Measurements from ENCODE around the gene GAD2.

GAD2 gene

DNA sequence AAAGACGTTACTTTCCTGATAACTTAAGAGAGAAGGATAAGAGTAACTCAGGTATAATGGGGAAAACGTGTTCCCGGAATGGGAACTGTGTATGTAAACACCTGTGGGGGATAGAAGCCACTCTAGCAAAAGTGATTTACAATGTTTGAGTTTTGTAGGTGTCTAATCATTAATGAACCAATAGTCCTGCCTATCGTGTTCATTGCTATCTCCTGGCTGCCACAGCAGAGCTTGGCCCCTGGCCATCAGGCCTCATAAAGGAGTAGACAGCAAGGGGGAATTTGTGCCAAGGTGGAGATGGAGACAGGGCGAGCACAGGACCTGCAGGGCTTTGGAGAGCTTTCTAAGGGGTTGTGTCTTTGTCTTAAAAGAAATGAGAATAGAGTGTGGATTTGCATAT, 102.1 kb downstream of the GAD2 start:
- Histone ChIP-seq H3K9ac (ENCODE audit: low read length) (no peak overlapping the region), H3K79me2 (ENCODE audit: low read length) (no peaks in the 10 kb centered on the region), H3K27ac (ENCODE audit: low read length) (no peak overlapping the region), H3K4me2 (ENCODE audit: low read length) (no peak overlapping the region), H3K9me3 (ENCODE audit: insufficient read depth, low read length) (no peaks in the 10 kb centered on the region), H3K4me1 (ENCODE audit: low read length) (no peaks in the 10 kb centered on the region), H4K20me1 (ENCODE audit: insufficient read depth, low read length) (no peaks in the 10 kb centered on the region), H3K4me3 (ENCODE audit: low read length) (no peak overlapping the region), H2AFZ (ENCODE audit: low read depth, low read length) (no peak overlapping the region), H3K27me3 (ENCODE audit: low read depth, low read length) (no peaks in the 10 kb centered on the region), H3K36me3 (replicated peaks; ENCODE audit: low read depth, low read length) (no peaks in the 10 kb centered on the region)
- no peak for TF ChIP-seq EZH2phosphoT487 (IDR thresholded peaks at IDR 0.05; ENCODE audit: low read depth)
- TF ChIP-seq, protein P1, sequence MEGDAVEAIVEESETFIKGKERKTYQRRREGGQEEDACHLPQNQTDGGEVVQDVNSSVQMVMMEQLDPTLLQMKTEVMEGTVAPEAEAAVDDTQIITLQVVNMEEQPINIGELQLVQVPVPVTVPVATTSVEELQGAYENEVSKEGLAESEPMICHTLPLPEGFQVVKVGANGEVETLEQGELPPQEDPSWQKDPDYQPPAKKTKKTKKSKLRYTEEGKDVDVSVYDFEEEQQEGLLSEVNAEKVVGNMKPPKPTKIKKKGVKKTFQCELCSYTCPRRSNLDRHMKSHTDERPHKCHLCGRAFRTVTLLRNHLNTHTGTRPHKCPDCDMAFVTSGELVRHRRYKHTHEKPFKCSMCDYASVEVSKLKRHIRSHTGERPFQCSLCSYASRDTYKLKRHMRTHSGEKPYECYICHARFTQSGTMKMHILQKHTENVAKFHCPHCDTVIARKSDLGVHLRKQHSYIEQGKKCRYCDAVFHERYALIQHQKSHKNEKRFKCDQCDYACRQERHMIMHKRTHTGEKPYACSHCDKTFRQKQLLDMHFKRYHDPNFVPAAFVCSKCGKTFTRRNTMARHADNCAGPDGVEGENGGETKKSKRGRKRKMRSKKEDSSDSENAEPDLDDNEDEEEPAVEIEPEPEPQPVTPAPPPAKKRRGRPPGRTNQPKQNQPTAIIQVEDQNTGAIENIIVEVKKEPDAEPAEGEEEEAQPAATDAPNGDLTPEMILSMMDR (IDR thresholded peaks at IDR 0.05; ENCODE audit: low read depth, low read length): no peak

DNA sequence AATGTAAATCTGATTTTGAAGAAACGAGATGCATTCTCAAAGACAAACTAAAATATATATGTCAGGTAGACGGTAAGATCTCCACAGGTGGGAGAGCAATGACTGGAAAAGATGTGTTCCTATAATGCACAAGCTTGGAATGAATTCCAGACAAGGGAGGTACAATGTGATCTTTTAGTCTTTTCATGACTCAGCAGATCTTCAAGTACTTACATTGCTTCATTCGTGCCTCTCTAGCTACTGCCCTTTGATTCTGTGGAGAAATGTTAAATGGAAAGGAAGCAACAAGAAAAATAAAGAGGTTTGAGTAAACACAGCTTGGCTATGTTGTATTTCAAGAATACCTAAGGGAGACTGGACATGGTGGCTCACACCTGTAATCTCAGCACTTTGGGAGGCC, 106.6 kb downstream of the GAD2 start:
- no peaks in the 10 kb centered on the region for H4K20me1 ChIP-seq (ENCODE audit: insufficient read depth, low read length)
- H3K27me3 ChIP-seq (ENCODE audit: low read depth, low read length): no peaks in the 10 kb centered on the region
- H3K9me3 ChIP-seq (ENCODE audit: insufficient read depth, low read length): 0 out of 2 replicates have a peak, but pooled peaks cover 2% of the 10 kb centered on the region
- H3K27ac ChIP-seq (ENCODE audit: low read length): no peak overlapping the region
- H3K9ac ChIP-seq (ENCODE audit: low read length): no peak overlapping the region
- peaks cover 5% of the 10 kb centered on the region; the same call in 1 of the 2 replicates for H3K4me1 ChIP-seq (ENCODE audit: low read length)
- no peak overlapping the region for H3K4me3 ChIP-seq (ENCODE audit: low read length)
- TF ChIP-seq EZH2phosphoT487 (IDR thresholded peaks at IDR 0.05; ENCODE audit: low read depth): no peak
- TF ChIP-seq, protein P1 (IDR thresholded peaks at IDR 0.05; ENCODE audit: low read depth, low read length): no peak
- no peaks in the 10 kb centered on the region for H3K79me2 ChIP-seq (ENCODE audit: low read length)
- no peak overlapping the region for H3K4me2 ChIP-seq (ENCODE audit: low read length)
- H3K36me3 ChIP-seq (replicated peaks; ENCODE audit: low read depth, low read length): no peaks in the 10 kb centered on the region
- no peak overlapping the region for H2AFZ ChIP-seq (ENCODE audit: low read depth, low read length)

DNA sequence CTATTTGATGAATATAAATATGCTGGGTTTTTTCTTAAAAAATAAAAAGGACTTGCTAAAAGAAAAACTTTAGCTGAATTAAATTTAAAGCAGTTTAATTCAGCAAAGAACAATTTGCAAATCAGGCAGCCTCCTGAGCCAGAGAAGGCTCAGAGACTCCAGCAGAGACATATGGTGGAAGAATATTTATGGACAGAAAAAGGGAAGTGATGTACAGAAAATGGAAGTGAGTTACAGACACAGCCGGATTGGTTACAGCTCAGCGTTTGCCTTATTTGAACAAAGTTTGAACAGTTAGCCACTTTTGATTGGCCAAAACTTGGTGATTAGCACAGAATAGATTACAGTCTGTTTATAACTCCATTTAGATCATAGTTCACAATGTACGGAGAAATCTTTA, 110.3 kb downstream of the GAD2 start:
- Histone ChIP-seq H3K36me3 (replicated peaks; ENCODE audit: low read depth, low read length) (no peaks in the 10 kb centered on the region), H3K9ac (ENCODE audit: low read length) (no peak overlapping the region), H3K27ac (ENCODE audit: low read length) (no peak overlapping the region), H3K9me3 (ENCODE audit: insufficient read depth, low read length) (0 out of 2 replicates have a peak, but pooled peaks cover 2% of the 10 kb centered on the region), H3K4me2 (ENCODE audit: low read length) (no peak overlapping the region), H3K27me3 (ENCODE audit: low read depth, low read length) (no peaks in the 10 kb centered on the region), H4K20me1 (ENCODE audit: insufficient read depth, low read length) (no peaks in the 10 kb centered on the region), H3K79me2 (ENCODE audit: low read length) (no peaks in the 10 kb centered on the region), H3K4me1 (ENCODE audit: low read length) (peaks cover 5% of the 10 kb centered on the region; the same call in 1 of the 2 replicates), H2AFZ (ENCODE audit: low read depth, low read length) (no peak overlapping the region), H3K4me3 (ENCODE audit: low read length) (no peak overlapping the region)
- TF ChIP-seq, protein P1 (IDR thresholded peaks at IDR 0.05; ENCODE audit: low read depth, low read length): no peak
- TF ChIP-seq EZH2phosphoT487 (IDR thresholded peaks at IDR 0.05; ENCODE audit: low read depth): no peak

DNA sequence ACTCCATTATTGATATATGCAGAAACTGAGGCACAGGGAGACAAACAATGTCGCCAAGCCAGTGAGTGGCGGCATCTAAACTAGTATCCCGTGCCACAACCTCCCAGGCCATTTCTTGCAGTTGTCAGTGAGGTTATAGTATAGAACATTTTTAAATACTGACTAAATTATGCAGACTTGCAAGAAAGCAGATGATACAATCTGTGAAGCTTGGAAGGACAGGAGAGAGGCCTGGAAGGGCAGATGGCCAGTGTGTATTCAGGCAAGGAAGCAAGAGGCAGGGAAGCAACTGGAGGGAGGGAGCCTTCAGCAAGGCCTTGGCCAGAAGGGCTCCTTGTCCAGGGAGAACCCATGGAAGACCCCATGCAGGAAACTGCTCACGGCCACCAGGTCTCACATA, 111.2 kb downstream of the GAD2 start:
- H3K9ac ChIP-seq (ENCODE audit: low read length): no peak overlapping the region
- no peak overlapping the region for H3K27ac ChIP-seq (ENCODE audit: low read length)
- H3K4me1 ChIP-seq (ENCODE audit: low read length): peaks cover 5% of the 10 kb centered on the region; the same call in 1 of the 2 replicates
- H3K27me3 ChIP-seq (ENCODE audit: low read depth, low read length): no peaks in the 10 kb centered on the region
- no peaks in the 10 kb centered on the region for H4K20me1 ChIP-seq (ENCODE audit: insufficient read depth, low read length)
- no peak overlapping the region for H2AFZ ChIP-seq (ENCODE audit: low read depth, low read length)
- no peaks in the 10 kb centered on the region for H3K79me2 ChIP-seq (ENCODE audit: low read length)
- 0 out of 2 replicates have a peak, but pooled peaks cover 2% of the 10 kb centered on the region for H3K9me3 ChIP-seq (ENCODE audit: insufficient read depth, low read length)
- H3K4me2 ChIP-seq (ENCODE audit: low read length): no peak overlapping the region
- H3K36me3 ChIP-seq (replicated peaks; ENCODE audit: low read depth, low read length): no peaks in the 10 kb centered on the region
- no peak overlapping the region for H3K4me3 ChIP-seq (ENCODE audit: low read length)
- no peak for TF ChIP-seq EZH2phosphoT487 (IDR thresholded peaks at IDR 0.05; ENCODE audit: low read depth)
- TF ChIP-seq, protein P1 (IDR thresholded peaks at IDR 0.05; ENCODE audit: low read depth, low read length): no peak
